K562 (cell line): ENCODE results near the gene YPEL1. TPM values are rescaled to one million over a fixed set of nuclear protein-coding genes. Genes with fewer than 3 reads are reported as not detected.

Experiments used
- BACH1 ChIP-seq: fragments of 200-800 bp; sonication (Bioruptor generic); IDR thresholded peaks from 2 replicates; pipeline ENCODE4 v1.6.1; 2016; ENCODE audit warnings: missing genetic modification characterization, missing compliant biosample characterization
- CEBPZ ChIP-seq: fragments of 150-350 bp; IDR thresholded peaks from 2 replicates; pipeline ENCODE4 v1.6.1; 2014; ENCODE audit warnings: low read depth, mild to moderate bottlenecking, low read length, borderline replicate concordance
- CHD4 ChIP-seq: fragments of 200-600 bp; sonication (generic); IDR thresholded peaks from 3 replicates; pipeline ENCODE4 v1.6.1; 2012; ENCODE audit warnings: low read depth, mild to moderate bottlenecking, mixed read lengths, low read length, inconsistent platforms; ENCODE audit not compliant: insufficient read depth, insufficient replicate concordance, poor library complexity, severe bottlenecking
- COPS2 ChIP-seq: fragments of 450-650 bp; conservative IDR thresholded peaks from 2 replicates; pipeline ENCODE4 v1.6.1; 2016; ENCODE audit warnings: mild to moderate bottlenecking, moderate library complexity
- CXXC5 ChIP-seq: fragments of 250-450 bp; sonication (Bioruptor Pico); IDR thresholded peaks from 2 replicates; pipeline ENCODE4 v1.8.0; 2022; ENCODE audit warnings: inconsistent platforms, mild to moderate bottlenecking, moderate library complexity
- ETS1 ChIP-seq: conservative IDR thresholded peaks from 2 replicates; pipeline ENCODE4 v1.6.1; 2011; ENCODE audit warnings: low read depth, mild to moderate bottlenecking, low read length; ENCODE audit not compliant: control insufficient read depth
- FOXK1 ChIP-seq: sonication (generic); formaldehyde crosslinking; IDR thresholded peaks from 2 replicates; pipeline ENCODE4 v1.8.0; 2022; ENCODE audit warnings: missing genetic modification reagents, mild to moderate bottlenecking, borderline replicate concordance
- GTF2F1 ChIP-seq: IDR thresholded peaks from 2 replicates; pipeline ENCODE4 v1.6.1; 2011; ENCODE audit warnings: low read depth, low read length, improper control_type of control experiment
- HDGF ChIP-seq: fragments of 450-650 bp; IDR thresholded peaks from 2 replicates; pipeline ENCODE4 v1.6.1; 2016
- HMGXB4 ChIP-seq: sonication (generic); formaldehyde crosslinking; IDR thresholded peaks from 2 replicates; pipeline ENCODE4 v1.8.1; 2023; ENCODE audit warnings: mild to moderate bottlenecking, missing genetic modification reagents
- HNRNPLL ChIP-seq: fragments of 200-400 bp; formaldehyde crosslinking; IDR thresholded peaks from 2 replicates; pipeline ENCODE4 v1.6.1; 2017; ENCODE audit warnings: low read length, low read depth, mild to moderate bottlenecking; ENCODE audit not compliant: poor library complexity, severe bottlenecking
- MXI1 ChIP-seq: IDR thresholded peaks from 2 replicates; pipeline ENCODE4 v1.6.1; 2011; ENCODE audit warnings: low read depth, mild to moderate bottlenecking, improper control_type of control experiment, low read length
- NR4A1 ChIP-seq, 2 experiments: fragments of 250-450 bp in 1 of 2; fragments of 450-650 bp in 1 of 2; sonication (Bioruptor Pico) in 1 of 2; IDR thresholded peaks; 2 replicates each; pipeline versions ENCODE4 v1.4.0 to v1.6.1; 2016 to 2020; ENCODE audit warnings: mild to moderate bottlenecking in 2 of 2, missing compliant biosample characterization in 1 of 2, missing genetic modification characterization in 1 of 2, moderate library complexity in 1 of 2
- SLC30A9 ChIP-seq: fragments of 250-450 bp; sonication (Bioruptor Pico); IDR thresholded peaks from 2 replicates; pipeline ENCODE4 v1.8.0; 2022; ENCODE audit warnings: mild to moderate bottlenecking, moderate library complexity
- TAF15 ChIP-seq: fragments of 200-400 bp; formaldehyde crosslinking; IDR thresholded peaks from 2 replicates; pipeline ENCODE4 v1.6.1; 2017; ENCODE audit warnings: mild to moderate bottlenecking, low read depth, low read length, moderate library complexity
- TARDBP ChIP-seq: fragments of 450-650 bp; IDR thresholded peaks from 2 replicates; pipeline ENCODE4 v1.6.1; 2016
- ZKSCAN1 ChIP-seq: fragments of 150-350 bp; IDR thresholded peaks from 2 replicates; pipeline ENCODE4 v1.6.1; 2016; ENCODE audit warnings: low read depth, low read length
- ZNF324 ChIP-seq: fragments of 250-450 bp; sonication (Bioruptor Pico); IDR thresholded peaks from 2 replicates; pipeline ENCODE4 v1.4.0; 2020; ENCODE audit warnings: mild to moderate bottlenecking
- ZNF354B ChIP-seq: fragments of 250-450 bp; sonication (Bioruptor Pico); IDR thresholded peaks from 2 replicates; pipeline ENCODE4 v1.4.0; 2020
- ZNF507 ChIP-seq: conservative IDR thresholded peaks from 2 replicates; pipeline ENCODE4 v1.6.1; 2017; ENCODE audit warnings: missing genetic modification characterization, missing compliant biosample characterization
- ZNF586 ChIP-seq: fragments of 450-650 bp; formaldehyde crosslinking; conservative IDR thresholded peaks from 2 replicates; pipeline ENCODE4 v1.4.0; 2020; ENCODE audit warnings: mild to moderate bottlenecking, moderate library complexity
- ZNF655 ChIP-seq: fragments of 250-450 bp; sonication (Bioruptor Pico); IDR thresholded peaks from 2 replicates; pipeline ENCODE4 v1.5.0; 2021
- polyA plus RNA-seq, 8 experiments: library from polyadenylated mRNA; depleted of rRNA in 4 of 8; stranded (reverse) in 5 of 8; unstranded in 3 of 8; fragments of >200 nt; fragmentation: Nextera tagmentation in 2 of 8; fragmentation: Illumina TruSeq in 1 of 8; extraction: Ambion mirVana in 2 of 8; extraction: Trizol in 1 of 8; gene quantifications; 2 replicates each; pipeline versions ENCODE4 v1.2.1 to v1.2.3, GENCODE V29; 2011 to 2014; ENCODE audit warnings: inconsistent platforms in 1 of 8, missing spikeins in 1 of 8
- total RNA-seq, 7 experiments: library from RNA; depleted of rRNA in 6 of 7; stranded (reverse); fragments of >200 nt in 6 of 7; fragmentation: Illumina TruSeq in 2 of 7; extraction: Trizol in 2 of 7; gene quantifications; 2 replicates each; pipeline versions ENCODE4 v1.2.1 to v1.2.3, GENCODE V29; 2011 to 2021; ENCODE audit warnings: low replicate concordance in 1 of 7

The YPEL1 gene
- total and polyA plus RNA-seq, 9 of the 15 experiments (the other 6 are each of a cell fraction or from before 2014, with no cell fraction given), result 0.07 to 2.2 (median 0.46) TPM

GRCh38 chr22:21736084-21736642, 569 bp upstream of the YPEL1 start (continued):
- no peak for TF ChIP-seq ZNF324
- peak; percentile 72; the same call in 1 of the 2 replicates for TF ChIP-seq MXI1
- TF ChIP-seq HDGF, result no peak
- 0 out of 2 replicates have a peak, but pooled peaks have one; percentile 37 for TF ChIP-seq GTF2F1
- no peak for TF ChIP-seq ZNF655 (CRISPR knock-in tag)
- no peak for TF ChIP-seq FOXK1 (CRISPR knock-in tag)
- no peak for TF ChIP-seq BACH1 (tag)
- no peak for TF ChIP-seq ZNF507
- no peak for TF ChIP-seq ZNF586 (CRISPR knock-in tag)
- no peak for TF ChIP-seq TAF15
- TF ChIP-seq COPS2, result no peak
- peak; percentile 95 for TF ChIP-seq HMGXB4 (CRISPR knock-in tag)
- peak; percentile 69 for TF ChIP-seq CHD4
- TF ChIP-seq CEBPZ, result 0 out of 2 replicates have a peak, but pooled peaks have one; percentile 6
- no peak for TF ChIP-seq TARDBP
- TF ChIP-seq SLC30A9 (CRISPR knock-in tag), result no peak
- no peak for TF ChIP-seq NR4A1 (CRISPR knock-in tag; IDR thresholded peaks at IDR 0.05)
- no peak for TF ChIP-seq NR4A1 (tag; IDR thresholded peaks at IDR 0.05)
- TF ChIP-seq ZNF354B (CRISPR knock-in tag), result no peak
- no peak for TF ChIP-seq CXXC5 (CRISPR knock-in tag)
- peak; percentile 85 for TF ChIP-seq HNRNPLL
- no peak for TF ChIP-seq ETS1
- peak; percentile 25; the same call in 1 of the 2 replicates for TF ChIP-seq ZKSCAN1
